SU-DHL-6 (cell line): ENCODE measurements around the gene AKNA.

Experiments
- H2AFZ ChIP-seq: fragments of 200-600 bp; sonication (generic); 2 replicates; pipeline ENCODE4 v1.6.1; 2014; ENCODE audit warnings: low read depth, mild to moderate bottlenecking, moderate library complexity, mixed read lengths, antibody characterized with exemption, low read length; ENCODE audit not compliant: severe bottlenecking
- H3F3A ChIP-seq: fragments of 200-600 bp; shearing (Covaris generic); 2 replicates; pipeline ENCODE4 v1.6.0; 2016; ENCODE audit warnings: antibody characterized with exemption, mild to moderate bottlenecking; ENCODE audit not compliant: insufficient read depth
- H3K27ac ChIP-seq: fragments of 200-600 bp; sonication (generic); 2 replicates; pipeline ENCODE4 v1.5.1; 2016; ENCODE audit warnings: low read depth, mild to moderate bottlenecking, low read length, moderate library complexity, mixed read lengths
- H3K27me3 ChIP-seq: fragments of 200-600 bp; sonication (generic), shearing (Covaris generic); 2 replicates; pipeline ENCODE4 v1.6.0; 2014; ENCODE audit warnings: mild to moderate bottlenecking, low read length
- H3K36me3 ChIP-seq: fragments of 200-600 bp; sonication (generic); 2 replicates; pipeline ENCODE4 v1.6.1; 2014; ENCODE audit warnings: mild to moderate bottlenecking, low read length, mixed read lengths
- H3K4me2 ChIP-seq: fragments of 300-600, 200-600 bp; shearing (Covaris generic), sonication (generic); 2 replicates; pipeline ENCODE4 v1.6.0; 2014; ENCODE audit warnings: low read length, low read depth, mild to moderate bottlenecking; ENCODE audit not compliant: poor library complexity, severe bottlenecking
- H3K4me3 ChIP-seq: fragments of 200-600 bp; sonication (generic); 2 replicates; pipeline ENCODE4 v1.5.1; 2014; ENCODE audit warnings: antibody characterized with exemption, low read length, mild to moderate bottlenecking, mixed read lengths; ENCODE audit not compliant: insufficient read depth, poor library complexity, severe bottlenecking
- H3K79me2 ChIP-seq: fragments of 200-600 bp; sonication (generic); 2 replicates; pipeline ENCODE4 v1.6.1; 2014; ENCODE audit warnings: mild to moderate bottlenecking, low read length, moderate library complexity; ENCODE audit not compliant: insufficient read depth
- H3K9ac ChIP-seq: fragments of 200-600 bp; sonication (generic); 2 replicates; pipeline ENCODE4 v1.7.0; 2014; ENCODE audit warnings: mild to moderate bottlenecking, low read length
- H3K9me2 ChIP-seq: fragments of 200-600 bp; sonication (generic); replicated peaks from 2 replicates; pipeline ENCODE4 v1.6.1; 2014; ENCODE audit warnings: low read length; ENCODE audit not compliant: insufficient read depth
- H3K9me3 ChIP-seq: fragments of 200-600 bp; sonication (generic); 2 replicates; pipeline ENCODE4 v1.6.1; 2014; ENCODE audit warnings: low read length, mixed read lengths; ENCODE audit not compliant: insufficient read depth
- H4K20me1 ChIP-seq: fragments of 200-600 bp; sonication (generic); 2 replicates; pipeline ENCODE4 v1.6.1; 2014; ENCODE audit warnings: low read depth, mild to moderate bottlenecking, antibody characterized with exemption, low read length, moderate library complexity, mixed read lengths
- CTCF ChIP-seq: fragments of 200-600 bp; sonication (generic); IDR thresholded peaks from one replicate; pipeline ENCODE4 v1.5.1; 2017; ENCODE audit warnings: antibody characterized with exemption, mild to moderate bottlenecking, low read length, moderate library complexity; ENCODE audit not compliant: insufficient read depth, poor library complexity, severe bottlenecking
- EZH2phosphoT487 ChIP-seq: fragments of 200-600 bp; sonication (generic), shearing (Covaris generic); conservative IDR thresholded peaks from 2 replicates; pipeline ENCODE4 v1.6.1; 2018; ENCODE audit warnings: mild to moderate bottlenecking, antibody characterized with exemption, low read length, moderate library complexity, mixed read lengths

AKNA gene

GRCh38 chr9:114423181-114423580 lies 35.4 kb upstream of the AKNA start:
- Histone ChIP-seq H3K4me2 (no peak overlapping the region), H3F3A (no peaks in the 10 kb centered on the region), H3K9me3 (no peaks in the 10 kb centered on the region), H3K4me3 (no peak overlapping the region), H3K27me3 (no peaks in the 10 kb centered on the region), H3K79me2 (no peaks in the 10 kb centered on the region), H4K20me1 (no peaks in the 10 kb centered on the region), H3K27ac (no peak overlapping the region), H3K9me2 (no peaks in the 10 kb centered on the region), H3K36me3 (no peaks in the 10 kb centered on the region), H3K9ac (no peak overlapping the region), H2AFZ (no peak overlapping the region)
- no peak for TF ChIP-seq EZH2phosphoT487
- TF ChIP-seq CTCF, result no peak

- Histone ChIP-seq H3K9ac (no peak overlapping the region), H3K9me3 (no peaks in the 10 kb centered on the region), H3F3A (no peaks in the 10 kb centered on the region), H3K27me3 (no peaks in the 10 kb centered on the region), H3K27ac (no peak overlapping the region), H4K20me1 (no peaks in the 10 kb centered on the region), H3K4me3 (no peak overlapping the region), H3K9me2 (no peaks in the 10 kb centered on the region), H3K79me2 (no peaks in the 10 kb centered on the region), H2AFZ (no peak overlapping the region), H3K36me3 (no peaks in the 10 kb centered on the region), H3K4me2 (no peak overlapping the region)
- TF ChIP-seq CTCF, result no peak
- no peak for TF ChIP-seq EZH2phosphoT487
These were observed 33.4 kb upstream of the AKNA start for GRCh38 chr9:114421147-114421546.

GRCh38 chr9:114419796-114420195 lies 32.0 kb upstream of the AKNA start:
- no peak overlapping the region for H3K9ac ChIP-seq
- no peaks in the 10 kb centered on the region for H3K27me3 ChIP-seq
- H3K27ac ChIP-seq, result no peak overlapping the region
- H3K9me2 ChIP-seq, result no peaks in the 10 kb centered on the region
- no peaks in the 10 kb centered on the region for H3K36me3 ChIP-seq
- no peaks in the 10 kb centered on the region for H3K9me3 ChIP-seq
- no peaks in the 10 kb centered on the region for H3K79me2 ChIP-seq
- no peak for TF ChIP-seq CTCF
- TF ChIP-seq EZH2phosphoT487, result no peak
- H4K20me1 ChIP-seq, result no peaks in the 10 kb centered on the region
- no peak overlapping the region for H3K4me2 ChIP-seq
- no peak overlapping the region for H2AFZ ChIP-seq
- no peaks in the 10 kb centered on the region for H3F3A ChIP-seq
- no peak overlapping the region for H3K4me3 ChIP-seq
